Liver (tissue), 9 donors: ENCODE data around the gene CATSPER4. TPM values are rescaled to one million over a fixed set of nuclear protein-coding genes. Genes with fewer than 3 reads are reported as not detected.

Experiments
- DNase-seq: peaks from one replicate; pipeline ENCODE4 v3.0.0-alpha.2; 2017; ENCODE audit warnings: low spot score
- H3K27ac ChIP-seq, 2 donors: one replicate each; pipeline ENCODE4 v1.7.0; 2013; ENCODE audit warnings: inconsistent platforms in 2 of 2, low read length in 2 of 2, control low read depth in 1 of 2, low read depth in 1 of 2, mild to moderate bottlenecking in 1 of 2
- H3K27me3 ChIP-seq, 4 donors: one replicate each; pipeline versions ENCODE4 v1.6.1 to v1.7.0; 2013; ENCODE audit warnings: low read length in 3 of 4, inconsistent platforms in 1 of 4, mild to moderate bottlenecking in 1 of 4, moderate library complexity in 1 of 4; ENCODE audit not compliant: control insufficient read depth in 4 of 4, insufficient read depth in 4 of 4
- H3K36me3 ChIP-seq, 4 donors: one replicate each; pipeline versions ENCODE4 v1.6.1 to v1.7.0; 2013; ENCODE audit warnings: low read length in 3 of 4, mild to moderate bottlenecking in 3 of 4, low read depth in 1 of 4, moderate library complexity in 1 of 4; ENCODE audit not compliant: control insufficient read depth in 4 of 4, insufficient read depth in 3 of 4
- H3K4me1 ChIP-seq, 4 donors: one replicate each; pipeline versions ENCODE4 v1.6.1 to v1.7.0; 2013; ENCODE audit warnings: low read length in 3 of 4, mild to moderate bottlenecking in 3 of 4, moderate library complexity in 1 of 4; ENCODE audit not compliant: control insufficient read depth in 4 of 4, insufficient read depth in 4 of 4
- H3K4me3 ChIP-seq, 3 donors: one replicate each; pipeline versions ENCODE4 v1.6.1 to v1.7.0; 2013; ENCODE audit warnings: low read length in 3 of 3, control low read depth in 1 of 3, low read depth in 1 of 3, mild to moderate bottlenecking in 1 of 3
- H3K9ac ChIP-seq, 2 donors: one replicate each; pipeline ENCODE4 v1.7.0; 2013; ENCODE audit warnings: low read length in 2 of 2, mild to moderate bottlenecking in 2 of 2, moderate library complexity in 2 of 2, control low read depth in 1 of 2, low read depth in 1 of 2
- H3K9me3 ChIP-seq, 4 donors: one replicate each; pipeline versions ENCODE4 v1.6.1 to v1.7.0; 2013; ENCODE audit warnings: low read length in 3 of 4; ENCODE audit not compliant: control insufficient read depth in 4 of 4
- EGR1 ChIP-seq, 2 donors: IDR thresholded peaks; 2 replicates each; pipeline ENCODE4 v1.6.1; 2016 to 2018; ENCODE audit warnings: antibody characterized with exemption in 2 of 2, low read depth in 2 of 2
- FOXA1 ChIP-seq: IDR thresholded peaks from 2 replicates; pipeline ENCODE4 v1.6.1; 2016; ENCODE audit warnings: antibody characterized with exemption
- FOXA2 ChIP-seq: IDR thresholded peaks from 2 replicates; pipeline ENCODE4 v1.6.1; 2016; ENCODE audit warnings: antibody characterized with exemption
- GABPA ChIP-seq, 2 donors: IDR thresholded peaks in 1 of 2; conservative IDR thresholded peaks in 1 of 2; 2 replicates each; pipeline ENCODE4 v1.6.1; 2016; ENCODE audit warnings: antibody characterized with exemption in 2 of 2, mild to moderate bottlenecking in 1 of 2, moderate library complexity in 1 of 2
- HNF4A ChIP-seq, 2 donors: conservative IDR thresholded peaks; 2 replicates each; pipeline ENCODE4 v1.6.1; 2016; ENCODE audit warnings: antibody characterized with exemption in 2 of 2, mild to moderate bottlenecking in 2 of 2
- HNF4G ChIP-seq: IDR thresholded peaks from 2 replicates; pipeline ENCODE4 v1.6.1; 2016; ENCODE audit warnings: antibody characterized with exemption
- JUND ChIP-seq, 2 donors: IDR thresholded peaks; 2 replicates each; pipeline ENCODE4 v1.6.1; 2016; ENCODE audit warnings: antibody characterized with exemption in 2 of 2
- NR2F2 ChIP-seq: IDR thresholded peaks from 2 replicates; pipeline ENCODE4 v1.6.1; 2016; ENCODE audit warnings: antibody characterized with exemption
- RAD21 ChIP-seq, 2 donors: IDR thresholded peaks; 2 replicates each; pipeline ENCODE4 v1.6.1; 2016; ENCODE audit warnings: antibody characterized with exemption in 2 of 2, mild to moderate bottlenecking in 2 of 2
- RXRA ChIP-seq, 2 donors: IDR thresholded peaks; 2 replicates each; pipeline ENCODE4 v1.6.1; 2017 to 2018; ENCODE audit warnings: antibody characterized with exemption in 2 of 2, mild to moderate bottlenecking in 1 of 2
- TAF1 ChIP-seq: conservative IDR thresholded peaks from 2 replicates; pipeline ENCODE4 v1.6.1; 2016; ENCODE audit warnings: antibody characterized with exemption, mild to moderate bottlenecking
- YY1 ChIP-seq: IDR thresholded peaks from 2 replicates; pipeline ENCODE4 v1.6.1; 2016; ENCODE audit warnings: antibody characterized with exemption, mild to moderate bottlenecking
- WGBS: extraction: QIAGEN DNeasy Blood & Tissue Kit; methylation state at CpG from one replicate; pipeline ENCODE4 v1.1.7; 2013; 5-methylcytosine and 5-hydroxymethylcytosine counted together
- polyA plus RNA-seq, 2 donors: library from polyadenylated mRNA; stranded (reverse) in 1 of 2; unstranded in 1 of 2; fragments of 200-250 nt in 1 of 2; fragments of >200 nt in 1 of 2; fragmentation: Nextera tagmentation in 1 of 2; extraction: Ambion mirVana in 1 of 2; gene quantifications; one replicate each; pipeline versions ENCODE4 v1.2.1 to v1.2.3, GENCODE V29; 2013 to 2015
- total RNA-seq, 2 donors: library from RNA; depleted of rRNA; stranded (reverse); fragments of >200 nt; gene quantifications; one replicate each; pipeline ENCODE4 v1.2.3, GENCODE V29; 2014
- TF ChIP-seq, protein P1 (sequence below): IDR thresholded peaks from 2 replicates; pipeline ENCODE4 v1.6.1; 2016; ENCODE audit warnings: antibody characterized with exemption
- TF ChIP-seq, protein P2 (sequence below): IDR thresholded peaks from 2 replicates; pipeline ENCODE4 v1.6.1; 2016; ENCODE audit warnings: antibody characterized with exemption, mild to moderate bottlenecking
- donor health status: healthy.
- donor health status: healthy.
- donor health status: healthy.
- donor health status: healthy.
- donor health status: healthy.

The CATSPER4 gene
- total and polyA plus RNA-seq, 4 donors: not detected

DNA sequence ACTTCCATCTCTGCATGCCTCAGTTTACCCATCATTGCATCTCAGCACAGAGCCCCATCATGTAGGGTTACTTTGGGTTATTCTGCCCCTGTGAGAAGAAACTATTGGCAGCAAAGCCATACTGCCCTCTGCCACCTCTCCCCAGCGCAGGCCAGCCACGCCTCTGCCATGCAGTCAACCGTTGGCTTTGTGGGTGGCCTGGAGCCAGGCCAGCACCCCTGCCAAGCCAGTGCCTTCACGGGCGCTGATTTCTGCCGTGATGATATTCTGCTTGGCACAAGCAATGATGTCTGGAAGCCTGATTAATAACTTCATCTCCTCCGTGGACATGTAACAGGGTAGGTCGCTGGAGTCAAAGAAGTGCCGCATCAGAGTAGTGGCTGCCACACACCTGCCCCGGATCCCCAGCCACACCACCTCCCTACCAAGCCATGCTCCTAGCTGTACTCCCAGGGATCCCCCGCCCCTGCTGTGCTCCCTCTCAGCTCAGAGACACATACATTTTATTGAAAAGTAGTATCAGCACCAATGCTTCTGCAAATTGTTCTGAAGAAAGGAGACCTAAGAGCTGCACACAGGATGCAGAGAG is 28.6 kb downstream of the CATSPER4 start:
- Histone ChIP-seq H3K9ac (no peak overlapping the region), H3K9me3 (no peaks in the 10 kb centered on the region), H3K27me3 (no peaks in the 10 kb centered on the region), H3K36me3 (no peaks in the 10 kb centered on the region), H3K27ac (no peak overlapping the region), H3K4me1 (peaks cover 0 to 3% (median 0%) of the 10 kb centered on the region in 4 donors), H3K4me3 (no peak overlapping the region)
- WGBS: 46% methylated on average over 11 of the region's 11 CpGs
- peak in 1 of 2 donors; percentile 24 for TF ChIP-seq RXRA (IDR thresholded peaks at IDR 0.05)
- TF ChIP-seq, protein P1, sequence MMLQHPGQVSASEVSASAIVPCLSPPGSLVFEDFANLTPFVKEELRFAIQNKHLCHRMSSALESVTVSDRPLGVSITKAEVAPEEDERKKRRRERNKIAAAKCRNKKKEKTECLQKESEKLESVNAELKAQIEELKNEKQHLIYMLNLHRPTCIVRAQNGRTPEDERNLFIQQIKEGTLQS: no peak
- TF ChIP-seq YY1: no peak
- no peak for TF ChIP-seq HNF4G
- no peak for TF ChIP-seq FOXA2
- DNase-seq: no peak

DNA sequence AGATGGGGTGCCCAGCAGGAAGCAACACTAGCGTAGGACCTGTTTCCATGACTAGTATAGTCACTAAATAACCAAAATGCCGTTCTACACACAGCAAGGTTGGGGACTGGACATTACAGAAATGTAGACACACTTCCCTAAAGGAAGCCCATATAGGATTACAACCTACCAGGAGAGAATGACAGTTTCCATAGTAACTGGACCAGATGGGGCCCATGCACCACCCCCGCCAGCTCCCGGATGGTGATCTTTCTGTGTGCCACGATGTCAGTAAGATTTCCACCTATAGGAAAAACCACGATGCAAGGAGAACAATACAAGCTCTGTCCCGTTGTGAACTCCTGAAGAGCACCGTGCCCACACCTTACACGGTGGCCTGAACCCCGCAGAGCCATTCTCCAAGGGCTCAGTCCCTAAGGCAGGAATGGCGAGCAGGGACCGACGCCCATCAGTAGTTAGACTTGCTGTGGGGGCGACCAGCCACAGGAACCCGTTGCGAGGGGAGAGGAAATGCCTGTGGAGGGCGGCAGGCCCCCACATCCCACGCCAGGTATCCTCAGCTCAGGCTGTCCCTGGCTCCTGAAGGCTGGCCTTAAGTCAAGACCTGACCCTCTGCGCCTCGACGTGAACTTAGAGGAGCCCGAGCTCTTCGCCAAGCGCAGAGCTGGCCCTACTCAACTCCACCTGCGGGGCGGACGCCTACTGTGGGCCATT is 30.0 kb downstream of the CATSPER4 start:
- DNase-seq: no peak

DNA sequence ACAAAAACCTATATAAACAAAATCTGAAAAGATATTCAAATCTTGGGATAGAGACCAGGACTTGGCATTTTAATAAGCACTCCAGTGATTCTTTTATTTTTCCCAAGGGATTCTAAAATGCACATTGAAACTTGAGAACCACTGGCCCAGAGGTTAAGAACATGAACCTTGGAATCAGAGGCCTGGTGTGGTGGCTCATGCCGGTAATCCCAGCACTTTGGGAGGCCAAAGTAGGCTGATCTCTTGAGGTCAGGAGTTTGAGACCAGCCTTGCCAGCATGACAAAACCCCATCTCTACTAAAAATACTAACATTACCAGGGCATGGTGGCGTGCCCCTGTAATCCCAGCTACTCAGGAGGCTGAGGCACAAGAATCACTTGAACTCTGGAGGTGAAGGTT is 30.7 kb downstream of the CATSPER4 start:
- Histone ChIP-seq H3K4me1 (peaks cover 0 to 10% (median 5%) of the 10 kb centered on the region in 4 donors), H3K36me3 (no peaks in the 10 kb centered on the region), H3K4me3 (no peak overlapping the region), H3K9me3 (no peaks in the 10 kb centered on the region), H3K9ac (no peak overlapping the region), H3K27ac (no peak overlapping the region), H3K27me3 (no peaks in the 10 kb centered on the region)
- TF ChIP-seq YY1 (no peak), NR2F2 (no peak), GABPA (IDR thresholded peaks at IDR 0.05 in 1 of 2, conservative IDR thresholded peaks at IDR 0.05 in 1 of 2) (no peak), FOXA2 (no peak), FOXA1 (no peak), RAD21 (IDR thresholded peaks at IDR 0.05) (no peak), RXRA (IDR thresholded peaks at IDR 0.05) (no peak), JUND (IDR thresholded peaks at IDR 0.05) (no peak), TAF1 (no peak), EGR1 (IDR thresholded peaks at IDR 0.05; ENCODE audit: low read depth in 2 of 2) (no peak), HNF4A (conservative IDR thresholded peaks at IDR 0.05) (no peak)
- TF ChIP-seq, protein P1: no peak
- TF ChIP-seq, protein P2, sequence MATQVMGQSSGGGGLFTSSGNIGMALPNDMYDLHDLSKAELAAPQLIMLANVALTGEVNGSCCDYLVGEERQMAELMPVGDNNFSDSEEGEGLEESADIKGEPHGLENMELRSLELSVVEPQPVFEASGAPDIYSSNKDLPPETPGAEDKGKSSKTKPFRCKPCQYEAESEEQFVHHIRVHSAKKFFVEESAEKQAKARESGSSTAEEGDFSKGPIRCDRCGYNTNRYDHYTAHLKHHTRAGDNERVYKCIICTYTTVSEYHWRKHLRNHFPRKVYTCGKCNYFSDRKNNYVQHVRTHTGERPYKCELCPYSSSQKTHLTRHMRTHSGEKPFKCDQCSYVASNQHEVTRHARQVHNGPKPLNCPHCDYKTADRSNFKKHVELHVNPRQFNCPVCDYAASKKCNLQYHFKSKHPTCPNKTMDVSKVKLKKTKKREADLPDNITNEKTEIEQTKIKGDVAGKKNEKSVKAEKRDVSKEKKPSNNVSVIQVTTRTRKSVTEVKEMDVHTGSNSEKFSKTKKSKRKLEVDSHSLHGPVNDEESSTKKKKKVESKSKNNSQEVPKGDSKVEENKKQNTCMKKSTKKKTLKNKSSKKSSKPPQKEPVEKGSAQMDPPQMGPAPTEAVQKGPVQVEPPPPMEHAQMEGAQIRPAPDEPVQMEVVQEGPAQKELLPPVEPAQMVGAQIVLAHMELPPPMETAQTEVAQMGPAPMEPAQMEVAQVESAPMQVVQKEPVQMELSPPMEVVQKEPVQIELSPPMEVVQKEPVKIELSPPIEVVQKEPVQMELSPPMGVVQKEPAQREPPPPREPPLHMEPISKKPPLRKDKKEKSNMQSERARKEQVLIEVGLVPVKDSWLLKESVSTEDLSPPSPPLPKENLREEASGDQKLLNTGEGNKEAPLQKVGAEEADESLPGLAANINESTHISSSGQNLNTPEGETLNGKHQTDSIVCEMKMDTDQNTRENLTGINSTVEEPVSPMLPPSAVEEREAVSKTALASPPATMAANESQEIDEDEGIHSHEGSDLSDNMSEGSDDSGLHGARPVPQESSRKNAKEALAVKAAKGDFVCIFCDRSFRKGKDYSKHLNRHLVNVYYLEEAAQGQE: no peak
- 85% methylated on average over 2 of the region's 2 CpGs for WGBS
- no peak for DNase-seq

More for the DNA sequence above, 30.0 kb downstream of the CATSPER4 start:
- Histone ChIP-seq H3K27me3 (no peaks in the 10 kb centered on the region), H3K27ac (no peak overlapping the region), H3K4me1 (peaks cover 0 to 6% (median 3%) of the 10 kb centered on the region in 4 donors), H3K9ac (no peak overlapping the region), H3K9me3 (no peaks in the 10 kb centered on the region), H3K36me3 (no peaks in the 10 kb centered on the region), H3K4me3 (no peak overlapping the region)
- WGBS: 78% methylated on average over 27 of the region's 27 CpGs
- TF ChIP-seq RXRA (IDR thresholded peaks at IDR 0.05) (no peak), HNF4G (no peak)
